Measurements from ENCODE around the gene DDR2. TPM values are rescaled to one million over a fixed set of nuclear protein-coding genes. Genes with fewer than 3 reads are reported as not detected.
"Not testable (repeated sequence)": the region's sequence is repeated elsewhere in the genome, so short reads cannot be mapped to it uniquely, and the experiment has no call there.

DDR2 gene
- total RNA-seq, 2 donors from 2014 or later, result 0.31 to 0.71 TPM

DNA sequence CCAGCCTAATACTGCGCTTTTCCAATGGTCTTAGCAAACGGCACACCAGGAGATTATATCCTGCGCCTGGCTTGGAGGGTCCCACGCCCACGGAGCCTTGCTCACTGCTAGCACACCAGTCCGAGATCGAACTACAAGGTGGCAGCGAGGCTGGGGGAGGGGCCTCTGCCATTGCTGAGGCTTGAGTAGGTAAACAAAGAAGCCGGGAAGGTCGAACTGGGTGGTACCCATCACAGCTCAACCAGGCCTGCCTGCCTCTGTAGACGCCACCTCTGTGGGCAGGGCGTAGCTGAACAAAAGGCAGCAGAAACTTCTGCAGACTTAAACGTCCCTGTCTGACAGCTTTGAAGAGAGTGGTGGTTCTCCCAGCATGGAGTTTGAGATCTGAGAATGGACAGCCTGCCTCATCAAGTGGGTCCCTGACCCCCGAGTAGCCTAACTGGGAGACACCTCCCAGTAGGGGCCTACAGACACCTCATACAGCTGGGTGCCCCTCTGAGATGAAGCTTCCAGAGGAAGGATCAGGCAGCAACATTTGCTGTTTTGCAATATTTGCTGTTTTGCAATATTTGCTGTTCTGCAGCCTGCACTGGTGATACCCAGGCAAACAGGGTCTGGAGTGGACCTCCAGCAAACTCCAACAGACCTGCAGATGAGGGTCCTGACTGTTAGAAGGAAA lies 114.1 kb downstream of the DDR2 start:
- not testable (repeated sequence) for DNase-seq (ENCODE audit: low spot score in 2 of 2); H3K9me3 Mint-ChIP-seq; ATAC-seq; H3K27ac Mint-ChIP-seq
- peaks cover 0 to 17% of the 10 kb centered on the region in 2 donors for H3K36me3 Mint-ChIP-seq

DNA sequence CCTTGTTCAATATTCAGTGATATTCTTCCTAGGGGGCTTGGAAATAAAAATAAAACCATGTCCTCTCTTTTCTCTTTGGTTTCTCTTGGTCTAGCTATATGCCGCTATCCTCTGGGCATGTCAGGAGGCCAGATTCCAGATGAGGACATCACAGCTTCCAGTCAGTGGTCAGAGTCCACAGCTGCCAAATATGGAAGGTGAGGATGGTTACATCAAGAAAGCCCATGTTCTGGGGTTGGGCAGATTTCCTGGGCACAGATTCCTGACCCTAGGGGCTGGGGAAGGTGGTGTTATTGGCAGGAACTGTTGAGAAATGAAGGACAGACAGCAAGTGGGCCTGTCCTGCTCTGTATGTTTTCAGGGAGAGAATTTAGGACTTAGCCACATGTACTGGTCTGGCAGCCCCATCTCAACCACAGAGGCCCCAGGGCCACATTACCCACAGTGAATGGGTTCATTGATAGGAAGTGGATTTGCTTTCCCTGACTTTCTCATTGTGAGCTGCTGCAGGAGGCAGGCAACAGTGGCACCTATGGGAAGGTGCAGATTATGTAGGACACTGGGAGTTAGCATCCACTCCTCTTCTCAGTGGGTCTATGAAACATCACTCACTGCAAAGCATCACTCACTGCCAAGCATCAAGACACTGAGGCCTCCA lies 120.9 kb downstream of the DDR2 start:
- no peak for ATAC-seq
- Mint-ChIP-seq H3K27ac (no peak overlapping the region), H3K36me3 (no peaks in the 10 kb centered on the region), H3K9me3 (no peaks in the 10 kb centered on the region)
- no peak for DNase-seq (ENCODE audit: low spot score in 2 of 2)

DNA sequence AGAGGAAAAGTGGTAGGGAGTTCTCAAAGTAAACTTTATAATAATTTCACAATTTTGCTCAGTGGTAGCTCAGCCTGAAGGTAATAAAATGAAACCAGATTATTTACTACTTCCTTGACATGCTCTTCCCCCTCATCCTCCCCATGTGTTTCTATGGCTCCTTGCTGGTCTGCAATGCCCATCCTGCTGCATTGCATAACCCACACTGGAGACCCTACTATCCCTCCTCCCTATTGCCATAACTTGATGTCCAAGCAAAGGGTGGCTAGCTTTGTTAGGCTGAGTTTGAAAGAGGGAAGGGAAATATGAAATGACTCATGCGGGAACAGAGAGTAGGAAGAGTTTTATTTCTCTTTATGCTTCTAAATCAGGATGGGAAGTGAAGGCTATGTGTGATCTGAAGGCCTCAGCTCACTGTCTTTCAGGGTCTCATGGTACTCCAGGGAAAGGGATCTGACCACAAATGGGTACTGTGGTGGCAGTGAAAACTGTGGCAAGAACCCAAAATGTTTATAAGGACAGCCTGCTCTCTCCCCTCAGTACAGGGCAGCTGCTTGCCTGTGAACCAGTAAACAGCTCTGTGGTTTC lies 121.8 kb downstream of the DDR2 start:
- no peak overlapping the region for H3K27ac Mint-ChIP-seq
- H3K9me3 Mint-ChIP-seq, result no peaks in the 10 kb centered on the region
- H3K36me3 Mint-ChIP-seq, result no peaks in the 10 kb centered on the region
- DNase-seq (ENCODE audit: low spot score in 2 of 2) (no peak), ATAC-seq (no peak)

DNA sequence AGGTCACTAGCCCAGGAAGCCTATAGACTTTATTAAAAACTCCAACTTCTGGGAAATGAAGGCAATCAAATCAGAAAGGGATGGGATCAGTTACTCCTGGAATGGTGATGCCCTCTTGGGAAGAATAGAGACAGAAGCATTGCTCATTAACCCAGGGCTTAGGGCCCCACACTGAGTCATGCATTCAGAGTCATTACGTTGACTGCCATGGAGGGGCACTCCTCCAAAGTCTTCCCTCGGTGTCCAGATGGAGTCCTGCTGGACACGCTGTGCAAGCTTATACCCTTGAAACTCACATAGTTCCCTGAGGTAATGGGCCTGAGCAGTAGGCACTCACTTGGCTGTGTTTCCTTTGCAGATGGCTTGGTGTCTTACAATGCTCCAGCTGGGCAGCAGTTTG lies 123.0 kb downstream of the DDR2 start:
- H3K9me3 Mint-ChIP-seq, result no peaks in the 10 kb centered on the region
- H3K27ac Mint-ChIP-seq, result no peak overlapping the region
- DNase-seq (ENCODE audit: low spot score in 2 of 2) (no peak), ATAC-seq (no peak)
- no peaks in the 10 kb centered on the region for H3K36me3 Mint-ChIP-seq

DNA sequence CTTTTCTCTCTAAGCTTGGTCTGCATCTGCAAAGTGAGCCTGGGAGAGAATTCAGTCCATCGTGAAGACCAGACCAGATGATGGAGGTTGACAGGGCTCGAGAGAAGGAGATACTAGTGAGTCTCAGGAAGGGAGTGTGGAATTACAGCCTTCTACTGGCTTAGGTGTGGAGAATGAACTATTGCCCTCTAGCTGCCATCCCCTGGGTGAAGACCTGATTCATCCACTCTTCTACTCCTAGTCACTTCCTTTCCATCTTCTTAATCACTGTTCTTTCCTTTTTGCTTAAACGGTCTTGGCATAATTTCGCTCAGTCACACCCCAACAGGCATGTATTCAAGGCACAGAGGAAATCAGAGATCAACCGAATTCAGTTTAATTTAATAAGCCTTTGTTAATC lies 124.3 kb downstream of the DDR2 start:
- H3K36me3 Mint-ChIP-seq, result no peaks in the 10 kb centered on the region
- ATAC-seq, result no peak

DNA sequence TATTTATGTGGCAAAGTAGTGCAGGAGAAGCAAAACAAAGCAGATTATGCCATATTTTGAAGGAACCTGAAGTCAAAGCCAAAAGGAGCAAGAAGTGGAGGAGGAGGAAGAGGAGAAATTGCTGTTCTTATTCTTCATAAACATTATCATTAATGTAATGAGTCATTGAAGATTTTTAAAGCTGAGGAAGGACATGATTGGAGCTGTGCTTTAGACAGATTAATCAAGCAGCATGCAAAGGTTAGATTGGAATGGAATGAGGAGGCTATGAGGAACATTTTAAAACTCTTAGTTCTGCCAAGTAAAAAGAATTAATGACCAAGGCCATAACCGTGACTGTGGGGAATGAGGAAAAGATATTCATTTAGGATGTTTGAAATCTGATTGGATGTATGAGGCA lies 125.2 kb downstream of the DDR2 start:
- no peaks in the 10 kb centered on the region for H3K9me3 Mint-ChIP-seq
- H3K36me3 Mint-ChIP-seq, result no peaks in the 10 kb centered on the region
- H3K27ac Mint-ChIP-seq, result no peak overlapping the region
- ATAC-seq (no peak), DNase-seq (ENCODE audit: low spot score in 2 of 2) (no peak)

More for the DNA sequence above, 124.3 kb downstream of the DDR2 start:
- DNase-seq (ENCODE audit: low spot score in 2 of 2), result no peak
- Mint-ChIP-seq H3K27ac (no peak overlapping the region), H3K9me3 (no peaks in the 10 kb centered on the region)

DNA sequence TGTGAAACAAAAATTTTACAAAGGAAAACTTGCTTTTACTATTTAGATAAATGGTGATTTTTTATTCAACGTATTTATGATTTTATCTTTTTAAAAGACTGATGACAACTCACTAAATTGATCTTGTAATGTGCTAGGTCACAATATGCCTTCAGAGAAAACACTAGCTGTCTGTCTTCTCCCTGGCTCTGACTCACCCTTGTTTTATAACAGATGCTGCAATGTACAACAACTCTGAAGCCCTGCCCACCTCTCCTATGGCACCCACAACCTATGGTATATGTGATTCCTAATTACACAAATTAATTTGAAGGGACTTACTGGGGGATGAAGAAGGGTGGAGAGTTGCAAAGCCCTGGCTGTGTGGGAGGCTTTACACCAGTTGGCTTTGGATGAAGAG lies 133.5 kb downstream of the DDR2 start:
- DNase-seq (ENCODE audit: low spot score in 2 of 2) (no peak), ATAC-seq (no peak)
- Mint-ChIP-seq H3K9me3 (no peaks in the 10 kb centered on the region), H3K27ac (no peak overlapping the region), H3K36me3 (no peaks in the 10 kb centered on the region)

DNA sequence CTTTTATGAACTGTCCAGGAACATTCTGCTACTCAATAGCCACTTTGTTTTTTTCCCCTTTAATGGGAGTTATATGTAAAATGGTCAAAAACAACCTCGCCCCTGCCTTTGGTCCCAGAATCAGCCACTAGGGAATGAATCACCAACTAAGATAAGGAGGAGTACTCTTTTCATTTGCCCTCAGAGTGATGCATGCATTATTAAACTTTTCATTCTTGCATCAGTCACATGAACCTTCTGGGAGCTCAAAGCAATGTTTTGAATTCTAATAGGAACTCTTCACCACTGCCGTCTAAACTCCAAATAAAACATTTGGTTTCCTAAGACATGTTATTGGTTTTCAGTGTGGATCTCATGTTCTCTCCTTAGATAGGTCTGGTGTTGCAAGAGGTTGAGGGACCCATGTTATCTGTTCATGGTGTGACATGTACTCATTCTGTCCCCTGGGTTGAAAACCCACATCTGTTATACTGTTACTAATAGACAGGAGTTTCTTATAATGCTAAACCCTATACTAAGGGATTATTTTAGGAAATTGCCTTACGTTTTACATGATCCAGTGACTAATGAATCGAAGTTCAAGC lies 140.4 kb downstream of the DDR2 start:
- Mint-ChIP-seq H3K27ac (no peak overlapping the region), H3K9me3 (no peaks in the 10 kb centered on the region)

DNA sequence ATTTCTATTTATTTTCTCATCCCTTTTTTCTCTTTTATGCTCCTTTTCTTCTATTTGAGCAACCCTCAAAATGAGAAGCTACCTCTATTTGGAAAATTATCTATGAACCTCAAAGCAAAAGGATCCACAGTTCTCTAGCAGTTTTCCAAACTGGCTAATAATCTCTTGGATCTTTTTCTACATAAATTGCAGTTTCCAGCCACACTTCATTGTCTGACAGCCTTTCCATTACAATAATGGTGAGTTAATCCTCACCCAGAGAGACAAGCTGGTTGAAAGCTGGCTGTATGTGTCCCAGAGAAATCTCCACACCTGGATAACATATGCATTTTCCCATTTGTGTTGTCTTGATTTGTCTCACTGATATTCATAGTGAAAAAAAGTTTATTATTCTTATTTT lies 141.7 kb downstream of the DDR2 start:
- H3K36me3 Mint-ChIP-seq, result no peaks in the 10 kb centered on the region
- ATAC-seq (no peak), DNase-seq (ENCODE audit: low spot score in 2 of 2) (no peak)
- no peak overlapping the region for H3K27ac Mint-ChIP-seq
- H3K9me3 Mint-ChIP-seq, result no peaks in the 10 kb centered on the region

More for the DNA sequence above, 140.4 kb downstream of the DDR2 start:
- DNase-seq (ENCODE audit: low spot score in 2 of 2) (no peak), ATAC-seq (no peak)
- H3K36me3 Mint-ChIP-seq, result no peaks in the 10 kb centered on the region

DNA sequence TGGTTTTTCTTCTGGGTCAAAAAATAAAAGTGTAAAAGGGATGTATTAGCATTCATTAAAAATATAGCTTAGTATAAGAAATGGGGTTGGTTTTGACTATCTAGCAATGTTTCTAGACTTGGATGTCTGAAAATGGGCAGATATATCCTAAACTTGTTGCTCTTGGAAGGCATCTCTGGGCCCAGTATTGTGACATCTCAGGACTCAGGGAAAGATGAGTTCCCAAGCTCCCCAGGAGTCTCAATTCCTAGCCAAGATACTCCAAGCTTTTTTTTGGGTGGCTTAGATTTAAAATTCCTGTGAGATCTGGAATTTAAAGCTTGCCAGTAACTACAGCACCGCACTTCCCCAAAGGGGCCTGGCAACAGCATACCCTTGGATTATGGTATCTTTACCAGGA lies 146.8 kb downstream of the DDR2 start:
- H3K9me3 Mint-ChIP-seq, result no peaks in the 10 kb centered on the region
- DNase-seq (ENCODE audit: low spot score in 2 of 2) (no peak), ATAC-seq (no peak)
- no peak overlapping the region for H3K27ac Mint-ChIP-seq
- H3K36me3 Mint-ChIP-seq, result no peaks in the 10 kb centered on the region

DNA sequence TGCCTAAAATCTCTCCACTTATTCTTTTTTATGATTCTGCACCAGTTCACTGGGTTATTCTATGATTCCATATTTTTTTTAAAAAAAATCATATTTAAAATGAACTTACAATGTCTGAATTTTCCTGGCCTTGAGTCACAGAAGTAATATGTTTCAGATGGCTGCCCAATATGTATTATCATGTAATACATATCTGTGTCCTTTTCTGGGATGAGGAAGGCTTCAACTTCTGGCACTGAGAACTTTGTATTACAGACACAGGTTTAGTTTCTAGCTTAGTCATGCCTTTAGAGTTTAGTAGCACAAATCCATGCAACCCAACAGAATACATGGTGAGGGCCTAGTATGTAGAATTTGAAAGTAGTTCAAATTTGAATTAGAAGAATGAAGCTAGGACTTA lies 150.4 kb downstream of the DDR2 start:
- H3K36me3 Mint-ChIP-seq, result no peaks in the 10 kb centered on the region
- H3K9me3 Mint-ChIP-seq, result no peaks in the 10 kb centered on the region
- DNase-seq (ENCODE audit: low spot score in 2 of 2) (no peak), ATAC-seq (no peak)
- no peak overlapping the region for H3K27ac Mint-ChIP-seq

DNA sequence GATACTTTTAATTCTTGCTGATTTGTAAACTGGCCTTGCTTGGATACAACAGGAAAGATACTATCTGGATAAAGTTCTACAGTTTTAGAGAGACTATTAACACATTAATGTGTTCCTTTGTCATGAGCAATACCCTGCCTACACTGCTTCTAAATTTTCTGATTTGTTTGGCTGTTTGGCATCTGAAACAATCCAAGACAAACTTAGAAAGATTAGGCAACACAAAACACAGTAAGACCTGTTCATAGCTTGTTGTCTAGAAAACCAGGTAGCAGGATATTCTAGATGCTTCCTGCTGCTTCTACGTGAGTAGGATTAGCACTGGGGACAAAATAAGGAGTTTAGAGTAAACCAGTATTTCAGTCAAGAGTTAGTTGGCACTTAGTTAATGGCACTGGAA lies 152.7 kb downstream of the DDR2 start:
- not testable (repeated sequence) for H3K36me3 Mint-ChIP-seq, H3K9me3 Mint-ChIP-seq

DNA sequence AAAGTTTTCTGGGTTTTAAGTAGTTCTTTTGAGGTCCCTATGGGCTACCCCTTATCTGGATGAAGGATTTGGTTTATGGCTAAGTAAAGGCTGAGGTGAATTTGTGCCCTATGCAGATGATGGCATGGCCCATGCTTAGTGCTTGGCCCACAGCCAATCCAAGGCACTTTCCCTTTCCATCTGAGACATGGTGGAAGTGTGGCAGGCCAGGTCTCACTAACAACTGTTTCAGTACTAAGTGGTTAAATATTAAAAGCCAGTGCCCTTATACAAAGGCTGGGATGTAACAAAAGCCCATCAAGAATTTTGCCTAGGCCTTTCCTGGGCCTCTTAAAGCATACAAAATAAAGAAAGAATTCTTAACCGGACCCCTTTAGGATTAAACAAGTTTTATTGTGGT lies 156.5 kb downstream of the DDR2 start:
- H3K27ac Mint-ChIP-seq; DNase-seq (ENCODE audit: low spot score in 2 of 2); H3K36me3 Mint-ChIP-seq; ATAC-seq; H3K9me3 Mint-ChIP-seq: not testable (repeated sequence)

More for the DNA sequence above, 152.7 kb downstream of the DDR2 start:
- not testable (repeated sequence) for H3K27ac Mint-ChIP-seq; DNase-seq (ENCODE audit: low spot score in 2 of 2); ATAC-seq

DNA sequence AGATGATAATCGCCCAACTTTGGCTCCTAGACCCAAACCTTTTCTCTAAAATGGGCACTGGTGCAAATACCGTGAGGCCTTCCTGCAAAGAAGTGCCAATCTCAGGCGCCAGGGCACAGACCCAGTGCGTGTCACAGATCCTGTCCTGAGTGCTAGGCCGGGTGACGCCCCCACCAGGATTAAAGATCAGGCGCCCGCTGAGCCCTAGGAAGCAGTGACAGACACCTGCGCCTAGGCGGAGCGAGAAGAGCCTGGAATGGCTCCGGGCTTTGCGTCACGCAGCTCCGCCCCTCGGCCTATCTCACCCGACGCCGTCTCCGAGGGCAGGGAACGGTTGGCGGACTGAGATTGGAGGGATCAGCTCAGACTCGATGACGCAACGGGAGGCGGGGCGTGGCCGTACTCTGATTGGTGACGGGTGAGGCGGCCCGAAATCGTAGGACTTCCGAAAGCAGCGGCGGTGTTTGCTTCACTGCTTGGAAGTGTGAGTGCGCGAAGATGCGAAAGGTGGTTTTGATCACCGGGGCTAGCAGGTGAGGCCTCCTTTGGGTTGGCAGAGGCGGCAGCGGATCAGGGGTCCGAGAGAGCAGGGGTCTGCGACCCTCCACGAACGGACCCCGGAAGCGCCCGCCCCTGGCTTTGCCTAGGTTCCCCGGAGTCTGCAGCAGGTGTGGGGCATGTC lies 158.2 kb downstream of the DDR2 start, which contains the start of gene HSD17B7:
HSD17B7 (plus strand) TSS at position 400 of the 682 bp plus-strand sequence; CDS start at position 499, 99 bp downstream.
- H3K9me3 Mint-ChIP-seq, H3K36me3 Mint-ChIP-seq: not testable (repeated sequence)
- ATAC-seq (peak; percentile 99), DNase-seq (ENCODE audit: low spot score in 2 of 2) (peak; percentile 62 to 89)
- peak within 1 kb of the TSS; percentile 92 to 95 for H3K27ac Mint-ChIP-seq

DNA sequence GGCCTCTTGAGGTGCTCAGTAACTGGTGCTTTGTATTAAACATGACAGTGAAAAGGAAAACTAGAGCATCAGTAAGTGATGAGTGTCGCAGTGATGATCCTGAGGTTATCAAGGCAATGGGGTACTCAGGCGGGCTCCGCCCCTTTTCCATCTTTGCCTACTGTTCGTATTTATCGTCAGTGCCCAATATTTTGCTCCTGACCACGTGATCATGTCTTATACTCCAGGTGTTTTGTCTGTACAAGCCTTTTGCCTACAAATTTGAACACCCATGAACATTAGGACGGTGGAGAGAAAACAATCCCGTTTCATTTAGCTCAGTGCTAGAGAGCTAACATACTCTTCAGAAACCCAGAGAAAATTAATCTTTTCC lies 158.7 kb downstream of the DDR2 start:
- H3K27ac Mint-ChIP-seq, result peak overlapping the region; percentile 92 to 95
- DNase-seq (ENCODE audit: low spot score in 2 of 2); H3K36me3 Mint-ChIP-seq; H3K9me3 Mint-ChIP-seq: not testable (repeated sequence)
- ATAC-seq, result peak in 1 of 2 donors; percentile 19

DNA sequence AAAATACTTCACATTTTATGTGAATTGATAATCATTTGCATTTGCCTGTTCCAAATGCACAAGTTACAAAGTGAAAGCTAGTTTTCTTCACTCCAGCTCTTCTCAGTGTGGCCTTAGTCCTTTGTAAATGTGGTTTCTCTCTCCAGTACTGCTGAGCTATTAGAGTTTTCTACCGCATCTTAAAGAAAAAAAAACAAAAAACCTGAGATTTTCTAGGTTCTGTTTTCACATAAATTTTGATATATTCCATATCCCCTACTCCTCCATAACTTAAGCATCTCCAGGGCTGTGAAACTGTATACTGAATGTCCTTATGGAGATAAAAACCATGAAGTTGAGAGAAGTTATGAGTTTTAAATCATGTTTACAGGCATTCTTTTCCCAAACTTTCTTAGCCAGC lies 162.0 kb downstream of the DDR2 start:
- H3K27ac Mint-ChIP-seq; DNase-seq (ENCODE audit: low spot score in 2 of 2); H3K9me3 Mint-ChIP-seq; ATAC-seq; H3K36me3 Mint-ChIP-seq: not testable (repeated sequence)
